Panc1 (cell line): ENCODE results near the gene LHB. TPM values are rescaled to one million over a fixed set of nuclear protein-coding genes. Genes with fewer than 3 reads are reported as not detected.

Experiments
- ATAC-seq: fragments of 200-7000 bp; cut with Tn5 transposase; 2 replicates; pipeline ENCODE4 v1.9.1; 2020; ENCODE audit warnings: mild to moderate bottlenecking, moderate library complexity
- BruUV-seq: library from RNA; stranded (reverse); fragments of 400-500 nt; replicated peaks from 2 replicates; lab custom pipeline; 2021; lab: Mats Ljungman, UMichigan
- CTCF ChIA-PET: fragments of 300-600 bp; sonication (Branson Sonifier 250); formaldehyde crosslinking; loops from one replicate; lab custom pipeline; 2022; ENCODE audit warnings: antibody characterized with exemption; lab: Charles Lee
- POLR2A ChIA-PET: fragments of 300-600 bp; sonication (Branson Sonifier 250); formaldehyde crosslinking; loops from one replicate; lab custom pipeline; 2022; ENCODE audit warnings: antibody characterized with exemption; lab: Charles Lee
- DNase-seq: peaks from one replicate; pipeline ENCODE4 v3.0.0-alpha.2; 2010; ENCODE audit warnings: low read depth, low spot score
- H3K27ac ChIP-seq: 2 replicates; pipeline ENCODE4 v1.5.1; 2011; ENCODE audit warnings: mild to moderate bottlenecking, low read length, inconsistent platforms
- H3K27me3 ChIP-seq: fragments of 200-500 bp; sonication (Bioruptor generic); 2 replicates; pipeline ENCODE4 v1.6.0; 2014; ENCODE audit warnings: low read length, inconsistent platforms; ENCODE audit not compliant: control insufficient read depth, insufficient read depth
- H3K36me3 ChIP-seq: fragments of 200-500 bp; sonication (Bioruptor generic); 2 replicates; pipeline ENCODE4 v1.5.1; 2014; ENCODE audit warnings: inconsistent platforms, mild to moderate bottlenecking, low read length, moderate library complexity; ENCODE audit not compliant: control insufficient read depth, insufficient read depth
- H3K4me1 ChIP-seq: 2 replicates; pipeline ENCODE4 v1.5.1; 2011; ENCODE audit warnings: inconsistent platforms, mild to moderate bottlenecking, low read length, moderate library complexity; ENCODE audit not compliant: control insufficient read depth, insufficient read depth
- H3K4me3 ChIP-seq, 2 experiments: 2 replicates each; pipeline ENCODE4 v1.5.1; 2011 to 2012; ENCODE audit warnings: low read depth in 2 of 2, low read length in 2 of 2, mild to moderate bottlenecking in 2 of 2, inconsistent platforms in 1 of 2, moderate library complexity in 1 of 2
- H3K9me3 ChIP-seq: fragments of 200-500 bp; sonication (Bioruptor generic); 2 replicates; pipeline ENCODE4 v1.5.1; 2014; ENCODE audit warnings: low read depth, mild to moderate bottlenecking, inconsistent platforms, low read length, moderate library complexity; ENCODE audit not compliant: control insufficient read depth, insufficient read depth
- CTCF ChIP-seq: fragments of 450-650 bp; IDR thresholded peaks from 2 replicates; pipeline ENCODE4 v1.5.1; 2017; ENCODE audit warnings: mild to moderate bottlenecking
- POLR2AphosphoS5 ChIP-seq: IDR thresholded peaks from 2 replicates; pipeline ENCODE4 v1.6.1; 2012; ENCODE audit warnings: mild to moderate bottlenecking, low read depth, low read length, moderate library complexity
- REST ChIP-seq, 2 experiments: IDR thresholded peaks; 2 replicates each; pipeline ENCODE4 v1.6.1; 2011 to 2012; ENCODE audit warnings: low read depth in 2 of 2, control low read depth in 1 of 2, low read length in 1 of 2, mild to moderate bottlenecking in 1 of 2, moderate library complexity in 1 of 2; ENCODE audit not compliant: insufficient read depth in 1 of 2
- SIN3A ChIP-seq: IDR thresholded peaks from 2 replicates; pipeline ENCODE4 v1.6.1; 2012; ENCODE audit warnings: low read depth, mild to moderate bottlenecking, low read length, moderate library complexity, borderline replicate concordance; ENCODE audit not compliant: insufficient read depth
- TCF7L2 ChIP-seq: IDR thresholded peaks from 2 replicates; pipeline ENCODE4 v1.6.1; 2011; ENCODE audit warnings: mild to moderate bottlenecking, low read depth, low read length, inconsistent platforms
- in situ Hi-C: cut with HindIII; loops from 2 replicates; pipeline ENCODE4 v1.10.0; 2016; ENCODE audit warnings: low sequenced_read_pairs, low pct_unique_long_range_greater_than_20kb
- intact Hi-C: fragments of 100-400 bp; cut with micrococcal nuclease; formaldehyde crosslinking; loops from one replicate; pipeline ENCODE4 v1.10.0; 2022; ENCODE audit not compliant: unreplicated experiment
- total RNA-seq: library from RNA; stranded (reverse); gene quantifications from one replicate; pipeline ENCODE4 v1.2.1, GENCODE V29; 2021; ENCODE audit not compliant: unreplicated experiment

The LHB gene
- total RNA-seq, 1 experiment from 2014 or later: 0.39 TPM

- intact Hi-C loops (no loop called here), in situ Hi-C loops (no loop called here)
- no peaks in the 10 kb centered on the region; the same call in 1 of the 2 replicates for H3K36me3 ChIP-seq
- H3K9me3 ChIP-seq: no peaks in the 10 kb centered on the region
- no TSS peak for BruUV-seq
- no peak overlapping the region for H3K27ac ChIP-seq
- no peak overlapping the region for H3K4me3 ChIP-seq
- H3K27me3 ChIP-seq: no peaks in the 10 kb centered on the region
- POLR2A ChIA-PET: no interaction called here
- CTCF ChIA-PET: interaction anchor here (0.6 kb wide), 1 partner anchor 13 kb away, joined by 3 read pairs; no protein-coding TSS in a partner anchor
- no peak for TF ChIP-seq CTCF
- no peak for TF ChIP-seq REST (IDR thresholded peaks at IDR 0.05; ENCODE audit: insufficient read depth in 1 of 2, low read depth in 2 of 2, low read length in 1 of 2)
- no peak for TF ChIP-seq POLR2AphosphoS5
- no peak for TF ChIP-seq SIN3A
- TF ChIP-seq TCF7L2: no peak
- ATAC-seq: no peak
- DNase-seq: no peak
- no peaks in the 10 kb centered on the region for H3K4me1 ChIP-seq
These were observed 5.7 kb downstream of the LHB start for GRCh38 chr19:49011194-49011593.

GRCh38 chr19:49010453-49010852 is 6.4 kb downstream of the LHB start:
- Histone ChIP-seq H3K36me3 (no peaks in the 10 kb centered on the region; the same call in 1 of the 2 replicates), H3K9me3 (no peaks in the 10 kb centered on the region), H3K27ac (no peak overlapping the region), H3K4me1 (no peaks in the 10 kb centered on the region), H3K4me3 (no peak overlapping the region), H3K27me3 (no peaks in the 10 kb centered on the region)
- in situ Hi-C loops (no loop called here), intact Hi-C loops (no loop called here)
- BruUV-seq: no TSS peak
- CTCF ChIA-PET: interaction anchor here (0.6 kb wide), 1 partner anchor 11 kb away, joined by 8 read pairs; no protein-coding TSS in a partner anchor
- TF ChIP-seq POLR2AphosphoS5: no peak
- no peak for TF ChIP-seq REST (IDR thresholded peaks at IDR 0.05; ENCODE audit: insufficient read depth in 1 of 2, low read depth in 2 of 2, low read length in 1 of 2)
- no peak for TF ChIP-seq TCF7L2
- TF ChIP-seq CTCF: no peak
- no peak for TF ChIP-seq SIN3A
- ATAC-seq (no peak), DNase-seq (no peak)
- POLR2A ChIA-PET: interaction anchor here (1.1 kb wide), 1 partner anchor 17 kb away, joined by 6 read pairs; the partner anchor contains the start of gene RUVBL2
